PC-3 (cell line): ENCODE results near the gene PDZK1IP1.

Experiments
- EZH2 ChIP-seq: fragments of 300-600 bp; sonication (generic); IDR thresholded peaks from one replicate; pipeline ENCODE4 v1.6.1; 2017; ENCODE audit warnings: antibody characterized with exemption, mild to moderate bottlenecking, low read length; ENCODE audit not compliant: unreplicated experiment
- TF ChIP-seq, protein P1 (sequence below): fragments of 300-600 bp; sonication (generic); conservative IDR thresholded peaks from 2 replicates; pipeline ENCODE4 v1.5.1; 2017; ENCODE audit warnings: antibody characterized with exemption, low read depth, mild to moderate bottlenecking, low read length

DNA sequence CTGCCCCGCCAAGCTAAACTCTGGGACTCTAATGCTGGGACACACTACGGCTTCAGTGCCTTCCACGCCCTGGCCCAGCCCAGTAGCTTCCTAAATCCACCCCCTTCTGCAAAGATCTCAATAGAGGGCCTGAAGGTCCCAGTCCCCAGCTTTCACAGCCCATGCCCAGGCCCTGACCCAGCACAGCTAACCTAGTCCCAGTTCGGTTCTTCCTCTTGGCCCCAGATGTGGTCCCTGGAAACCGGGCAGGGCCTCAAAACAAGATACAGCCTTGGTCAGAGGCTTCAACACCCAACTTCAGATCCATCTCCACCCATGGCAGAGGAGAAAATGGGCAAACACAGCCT, 646 bp upstream of the PDZK1IP1 start:
- TF ChIP-seq, protein P1, sequence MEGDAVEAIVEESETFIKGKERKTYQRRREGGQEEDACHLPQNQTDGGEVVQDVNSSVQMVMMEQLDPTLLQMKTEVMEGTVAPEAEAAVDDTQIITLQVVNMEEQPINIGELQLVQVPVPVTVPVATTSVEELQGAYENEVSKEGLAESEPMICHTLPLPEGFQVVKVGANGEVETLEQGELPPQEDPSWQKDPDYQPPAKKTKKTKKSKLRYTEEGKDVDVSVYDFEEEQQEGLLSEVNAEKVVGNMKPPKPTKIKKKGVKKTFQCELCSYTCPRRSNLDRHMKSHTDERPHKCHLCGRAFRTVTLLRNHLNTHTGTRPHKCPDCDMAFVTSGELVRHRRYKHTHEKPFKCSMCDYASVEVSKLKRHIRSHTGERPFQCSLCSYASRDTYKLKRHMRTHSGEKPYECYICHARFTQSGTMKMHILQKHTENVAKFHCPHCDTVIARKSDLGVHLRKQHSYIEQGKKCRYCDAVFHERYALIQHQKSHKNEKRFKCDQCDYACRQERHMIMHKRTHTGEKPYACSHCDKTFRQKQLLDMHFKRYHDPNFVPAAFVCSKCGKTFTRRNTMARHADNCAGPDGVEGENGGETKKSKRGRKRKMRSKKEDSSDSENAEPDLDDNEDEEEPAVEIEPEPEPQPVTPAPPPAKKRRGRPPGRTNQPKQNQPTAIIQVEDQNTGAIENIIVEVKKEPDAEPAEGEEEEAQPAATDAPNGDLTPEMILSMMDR = no peak
- no peak for TF ChIP-seq EZH2
